Panc1 (cell line): ENCODE measurements around the gene PTPRJ. TPM values are rescaled to one million over a fixed set of nuclear protein-coding genes. Genes with fewer than 3 reads are reported as not detected.

Experiments used
- ATAC-seq: fragments of 200-7000 bp; cut with Tn5 transposase; 2 replicates; pipeline ENCODE4 v1.9.1; 2020; ENCODE audit warnings: mild to moderate bottlenecking, moderate library complexity
- BruUV-seq: library from RNA; stranded (reverse); fragments of 400-500 nt; replicated peaks from 2 replicates; lab custom pipeline; 2021; lab: Mats Ljungman, UMichigan
- CTCF ChIA-PET: fragments of 300-600 bp; sonication (Branson Sonifier 250); formaldehyde crosslinking; loops from one replicate; lab custom pipeline; 2022; ENCODE audit warnings: antibody characterized with exemption; lab: Charles Lee
- POLR2A ChIA-PET: fragments of 300-600 bp; sonication (Branson Sonifier 250); formaldehyde crosslinking; loops from one replicate; lab custom pipeline; 2022; ENCODE audit warnings: antibody characterized with exemption; lab: Charles Lee
- DNase-seq: peaks from one replicate; pipeline ENCODE4 v3.0.0-alpha.2; 2010; ENCODE audit warnings: low read depth, low spot score
- H3K27ac ChIP-seq: 2 replicates; pipeline ENCODE4 v1.5.1; 2011; ENCODE audit warnings: mild to moderate bottlenecking, low read length, inconsistent platforms
- H3K27me3 ChIP-seq: fragments of 200-500 bp; sonication (Bioruptor generic); 2 replicates; pipeline ENCODE4 v1.6.0; 2014; ENCODE audit warnings: low read length, inconsistent platforms; ENCODE audit not compliant: control insufficient read depth, insufficient read depth
- H3K36me3 ChIP-seq: fragments of 200-500 bp; sonication (Bioruptor generic); 2 replicates; pipeline ENCODE4 v1.5.1; 2014; ENCODE audit warnings: inconsistent platforms, mild to moderate bottlenecking, low read length, moderate library complexity; ENCODE audit not compliant: control insufficient read depth, insufficient read depth
- H3K4me1 ChIP-seq: 2 replicates; pipeline ENCODE4 v1.5.1; 2011; ENCODE audit warnings: inconsistent platforms, mild to moderate bottlenecking, low read length, moderate library complexity; ENCODE audit not compliant: control insufficient read depth, insufficient read depth
- H3K4me3 ChIP-seq, 2 experiments: 2 replicates each; pipeline ENCODE4 v1.5.1; 2011 to 2012; ENCODE audit warnings: low read depth in 2 of 2, low read length in 2 of 2, mild to moderate bottlenecking in 2 of 2, inconsistent platforms in 1 of 2, moderate library complexity in 1 of 2
- H3K9me3 ChIP-seq: fragments of 200-500 bp; sonication (Bioruptor generic); 2 replicates; pipeline ENCODE4 v1.5.1; 2014; ENCODE audit warnings: low read depth, mild to moderate bottlenecking, inconsistent platforms, low read length, moderate library complexity; ENCODE audit not compliant: control insufficient read depth, insufficient read depth
- CTCF ChIP-seq: fragments of 450-650 bp; IDR thresholded peaks from 2 replicates; pipeline ENCODE4 v1.5.1; 2017; ENCODE audit warnings: mild to moderate bottlenecking
- POLR2AphosphoS5 ChIP-seq: IDR thresholded peaks from 2 replicates; pipeline ENCODE4 v1.6.1; 2012; ENCODE audit warnings: mild to moderate bottlenecking, low read depth, low read length, moderate library complexity
- REST ChIP-seq, 2 experiments: IDR thresholded peaks; 2 replicates each; pipeline ENCODE4 v1.6.1; 2011 to 2012; ENCODE audit warnings: low read depth in 2 of 2, control low read depth in 1 of 2, low read length in 1 of 2, mild to moderate bottlenecking in 1 of 2, moderate library complexity in 1 of 2; ENCODE audit not compliant: insufficient read depth in 1 of 2
- SIN3A ChIP-seq: IDR thresholded peaks from 2 replicates; pipeline ENCODE4 v1.6.1; 2012; ENCODE audit warnings: low read depth, mild to moderate bottlenecking, low read length, moderate library complexity, borderline replicate concordance; ENCODE audit not compliant: insufficient read depth
- TCF7L2 ChIP-seq: IDR thresholded peaks from 2 replicates; pipeline ENCODE4 v1.6.1; 2011; ENCODE audit warnings: mild to moderate bottlenecking, low read depth, low read length, inconsistent platforms
- in situ Hi-C: cut with HindIII; loops from 2 replicates; pipeline ENCODE4 v1.10.0; 2016; ENCODE audit warnings: low sequenced_read_pairs, low pct_unique_long_range_greater_than_20kb
- intact Hi-C: fragments of 100-400 bp; cut with micrococcal nuclease; formaldehyde crosslinking; loops from one replicate; pipeline ENCODE4 v1.10.0; 2022; ENCODE audit not compliant: unreplicated experiment
- total RNA-seq: library from RNA; stranded (reverse); gene quantifications from one replicate; pipeline ENCODE4 v1.2.1, GENCODE V29; 2021; ENCODE audit not compliant: unreplicated experiment

The PTPRJ gene
- total RNA-seq, 1 experiment from 2014 or later = 73.6 TPM

GRCh38 chr11:48087974-48088681 lies 107.8 kb downstream of the PTPRJ start:
- no peak for DNase-seq
- TF ChIP-seq CTCF (no peak), REST (IDR thresholded peaks at IDR 0.05; ENCODE audit: insufficient read depth in 1 of 2, low read depth in 2 of 2, low read length in 1 of 2) (no peak), SIN3A (no peak), TCF7L2 (no peak)
- Histone ChIP-seq H3K4me3 (no peak overlapping the region), H3K4me1 (peaks cover 33% of the 10 kb centered on the region), H3K27me3 (no peaks in the 10 kb centered on the region), H3K36me3 (no peaks in the 10 kb centered on the region), H3K9me3 (no peaks in the 10 kb centered on the region), H3K27ac (0 out of 2 replicates have a peak overlapping the region, but pooled peaks have one; percentile 19)
- in situ Hi-C loops (no loop called here), intact Hi-C loops (no loop called here)
- ChIA-PET POLR2A (no interaction called here), CTCF (no interaction called here)
- BruUV-seq = no TSS peak
- ATAC-seq = peak; percentile 58; the same call in 1 of the 2 replicates

- BruUV-seq = no TSS peak
- Histone ChIP-seq H3K4me3 (no peak overlapping the region), H3K4me1 (peaks cover 35% of the 10 kb centered on the region), H3K27me3 (no peaks in the 10 kb centered on the region), H3K36me3 (no peaks in the 10 kb centered on the region), H3K9me3 (no peaks in the 10 kb centered on the region), H3K27ac (no peak overlapping the region)
- ChIA-PET POLR2A (no interaction called here), CTCF (no interaction called here)
- ATAC-seq (peak; percentile 60), DNase-seq (no peak)
- TF ChIP-seq SIN3A = no peak
- TF ChIP-seq REST (IDR thresholded peaks at IDR 0.05; ENCODE audit: insufficient read depth in 1 of 2, low read depth in 2 of 2, low read length in 1 of 2) = no peak
- no peak for TF ChIP-seq CTCF
- TF ChIP-seq TCF7L2 = no peak
- no peak for TF ChIP-seq POLR2AphosphoS5
- intact Hi-C loops (no loop called here), in situ Hi-C loops (no loop called here)
Measured at GRCh38 chr11:48088682-48089050, 108.3 kb downstream of the PTPRJ start.
